Measurements from ENCODE around the gene SCRG1. TPM values are rescaled to one million over a fixed set of nuclear protein-coding genes. Genes with fewer than 3 reads are reported as not detected.

SCRG1 gene
- total and polyA plus RNA-seq, 12 donors = 0.10 to 0.56 (median 0.26) TPM

- DNase-seq (no peak), ATAC-seq (peak in 6 of 8 donors; percentile 18 to 80 (median 50))
- no peak for TF ChIP-seq CTCF (IDR thresholded peaks at IDR 0.05)
- intact Hi-C loops (cut with DNase I) = loop anchor here in 5 of 10 donors (5.0 to 10.0 kb wide), 4 partner anchors 67 to 400 kb away; no protein-coding TSS in a partner anchor
- no peak overlapping the region for H3K27ac ChIP-seq
- H3K9me3 ChIP-seq = peaks cover 0 to 2% (median 0%) of the 10 kb centered on the region in 11 donors
- H3K36me3 ChIP-seq = no peaks in the 10 kb centered on the region
- no peaks in the 10 kb centered on the region for H3K27me3 ChIP-seq
- WGBS, 2 donors = 67 to 68% methylated on average over 2 of the region's 2 CpGs
- no peak overlapping the region for H3K4me3 ChIP-seq
- peaks cover 0 to 14% (median 0%) of the 10 kb centered on the region in 9 donors for H3K4me1 ChIP-seq
Observed at GRCh38 chr4:173424899-173425805, 26.2 kb upstream of the SCRG1 start.

- no peak for DNase-seq
- H3K36me3 ChIP-seq = no peaks in the 10 kb centered on the region
- intact Hi-C loops (cut with DNase I) = loop anchor here (1.0 to 10.0 kb wide), 5 partner anchors 72 to 404 kb away; no protein-coding TSS in a partner anchor
- no peaks in the 10 kb centered on the region for H3K27me3 ChIP-seq
- 94 to 95% methylated on average over 2 of the region's 2 CpGs for WGBS, 2 donors
- no peak overlapping the region for H3K27ac ChIP-seq
- H3K9me3 ChIP-seq = no peaks in the 10 kb centered on the region
- peaks cover 0 to 42% (median 0%) of the 10 kb centered on the region in 9 donors for H3K4me1 ChIP-seq
- H3K4me3 ChIP-seq = no peak overlapping the region
- no peak for TF ChIP-seq CTCF (IDR thresholded peaks at IDR 0.05)
- no peak for ATAC-seq
Observed at GRCh38 chr4:173420801-173421200, 21.9 kb upstream of the SCRG1 start.

GRCh38 chr4:173420324-173420752, 21.4 kb upstream of the SCRG1 start:
- peak in 3 of 8 donors; percentile 21 to 56 (median 50) for ATAC-seq
- intact Hi-C loops (cut with DNase I) = loop anchor here (1.0 to 10.0 kb wide), 5 partner anchors 72 to 404 kb away; no protein-coding TSS in a partner anchor
- peak in 8 of 9 donors; percentile 42 to 69 (median 60) for TF ChIP-seq CTCF (IDR thresholded peaks at IDR 0.05)
- no peaks in the 10 kb centered on the region for H3K36me3 ChIP-seq
- H3K9me3 ChIP-seq = no peaks in the 10 kb centered on the region
- H3K4me3 ChIP-seq = peak overlapping the region in 1 of 10 donors; percentile 21
- H3K27me3 ChIP-seq = no peaks in the 10 kb centered on the region
- H3K27ac ChIP-seq = no peak overlapping the region
- H3K4me1 ChIP-seq = peaks cover 0 to 42% (median 0%) of the 10 kb centered on the region in 9 donors
- no peak for DNase-seq
- 18 to 21% methylated on average over 4 of the region's 4 CpGs for WGBS, 2 donors

DNA sequence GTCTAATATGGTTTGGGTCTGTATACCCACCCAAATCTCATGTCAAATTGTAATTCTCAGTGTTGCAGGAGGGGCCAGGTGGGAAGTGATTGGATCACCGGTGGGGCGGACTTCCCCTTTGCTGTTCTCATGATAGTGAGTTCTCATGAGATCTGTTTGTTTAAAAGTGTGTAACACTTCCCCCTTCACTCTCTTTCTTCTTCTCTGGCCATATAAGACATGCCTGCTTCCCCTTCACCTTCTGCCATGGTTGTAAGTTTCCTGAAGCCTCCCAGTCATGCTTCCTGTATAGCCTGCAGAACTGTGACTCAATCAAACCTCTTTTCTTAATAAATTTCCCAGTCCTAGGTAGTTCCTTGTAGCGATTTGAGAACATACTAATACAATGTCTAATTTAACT, 19.7 kb upstream of the SCRG1 start:
- DNase-seq (no peak), ATAC-seq (no peak)
- intact Hi-C loops (cut with DNase I) = loop anchor here in 7 of 10 donors (2.0 to 10.0 kb wide), 7 partner anchors 46 to 406 kb away; partner anchors contain the start of gene SAP30 (in 2 of the 7)
- Histone ChIP-seq H3K4me1 (peaks cover 0 to 58% (median 0%) of the 10 kb centered on the region in 9 donors), H3K27me3 (no peaks in the 10 kb centered on the region), H3K4me3 (no peak overlapping the region), H3K9me3 (no peaks in the 10 kb centered on the region), H3K27ac (no peak overlapping the region), H3K36me3 (no peaks in the 10 kb centered on the region)
- 59 to 75% methylated on average over 3 of the region's 3 CpGs for WGBS, 2 donors
- no peak for TF ChIP-seq CTCF (IDR thresholded peaks at IDR 0.05)
